ENCODE results near the gene KLF17. TPM values are rescaled to one million over a fixed set of nuclear protein-coding genes. Genes with fewer than 3 reads are reported as not detected.

Gene KLF17
- total and polyA plus RNA-seq, 2 experiments from 2014 or later, result not detected

DNA sequence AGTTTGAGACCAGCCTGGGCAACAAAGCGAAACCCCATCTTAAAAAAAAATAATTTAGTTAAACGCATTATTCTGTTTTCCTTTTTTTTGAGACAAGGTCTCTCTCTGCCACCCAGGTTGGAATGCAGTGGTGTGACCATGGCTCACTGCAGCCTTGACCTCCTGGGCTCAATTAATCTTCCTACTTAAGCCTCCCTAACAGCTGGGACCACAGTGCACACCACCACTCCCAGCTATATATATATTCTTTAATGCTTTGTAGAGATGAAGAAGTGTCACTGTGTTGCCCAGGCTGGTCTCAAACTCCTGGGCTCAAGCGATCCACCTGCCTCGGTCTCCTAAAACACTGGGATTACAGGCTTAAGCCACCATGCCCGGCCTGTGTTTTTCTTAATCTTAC is 7.7 kb upstream of the KLF17 start:
- Mint-ChIP-seq H3K4me3 (no peak overlapping the region), H3K36me3 (ENCODE audit: low read depth) (no peaks in the 10 kb centered on the region), H3K27ac (no peak overlapping the region), H3K9me3 (no peaks in the 10 kb centered on the region), H3K27me3 (ENCODE audit: insufficient read depth, low read depth, poor library complexity) (peaks cover 3% of the 10 kb centered on the region), H3K4me1 (peaks cover 12% of the 10 kb centered on the region)
- H3K4me3 ChIP-seq, result no peak overlapping the region
- no peak overlapping the region for H3K27ac ChIP-seq (ENCODE audit: low read depth)
- no peaks in the 10 kb centered on the region for H3K9me2 ChIP-seq (ENCODE audit: insufficient read depth)
- no peak overlapping the region for H2AFZ ChIP-seq
- H3K27me3 ChIP-seq (ENCODE audit: insufficient read depth), result no peaks in the 10 kb centered on the region
- no peaks in the 10 kb centered on the region for H3K79me2 ChIP-seq (replicated peaks; ENCODE audit: insufficient read depth)
- no peaks in the 10 kb centered on the region for H3K36me3 ChIP-seq (ENCODE audit: insufficient read depth)
- no peaks in the 10 kb centered on the region for H3F3A ChIP-seq (replicated peaks; ENCODE audit: low read depth)
- no peak overlapping the region for H3K4me2 ChIP-seq
- TF ChIP-seq JUNB (IDR thresholded peaks at IDR 0.05; ENCODE audit: unreplicated experiment) (no peak), POLR2AphosphoS5 (IDR thresholded peaks at IDR 0.05; ENCODE audit: low read depth) (no peak), STAT1 (IDR thresholded peaks at IDR 0.05; ENCODE audit: unreplicated experiment) (no peak), CTCF (conservative IDR thresholded peaks at IDR 0.05; ENCODE audit: low read depth in 2 of 2) (no peak), ZNF114 (CRISPR knock-in tag; IDR thresholded peaks at IDR 0.05) (no peak), ZNF331 (CRISPR knock-in tag; IDR thresholded peaks at IDR 0.05; ENCODE audit: low read depth) (no peak)
- TF ChIP-seq, protein P1, sequence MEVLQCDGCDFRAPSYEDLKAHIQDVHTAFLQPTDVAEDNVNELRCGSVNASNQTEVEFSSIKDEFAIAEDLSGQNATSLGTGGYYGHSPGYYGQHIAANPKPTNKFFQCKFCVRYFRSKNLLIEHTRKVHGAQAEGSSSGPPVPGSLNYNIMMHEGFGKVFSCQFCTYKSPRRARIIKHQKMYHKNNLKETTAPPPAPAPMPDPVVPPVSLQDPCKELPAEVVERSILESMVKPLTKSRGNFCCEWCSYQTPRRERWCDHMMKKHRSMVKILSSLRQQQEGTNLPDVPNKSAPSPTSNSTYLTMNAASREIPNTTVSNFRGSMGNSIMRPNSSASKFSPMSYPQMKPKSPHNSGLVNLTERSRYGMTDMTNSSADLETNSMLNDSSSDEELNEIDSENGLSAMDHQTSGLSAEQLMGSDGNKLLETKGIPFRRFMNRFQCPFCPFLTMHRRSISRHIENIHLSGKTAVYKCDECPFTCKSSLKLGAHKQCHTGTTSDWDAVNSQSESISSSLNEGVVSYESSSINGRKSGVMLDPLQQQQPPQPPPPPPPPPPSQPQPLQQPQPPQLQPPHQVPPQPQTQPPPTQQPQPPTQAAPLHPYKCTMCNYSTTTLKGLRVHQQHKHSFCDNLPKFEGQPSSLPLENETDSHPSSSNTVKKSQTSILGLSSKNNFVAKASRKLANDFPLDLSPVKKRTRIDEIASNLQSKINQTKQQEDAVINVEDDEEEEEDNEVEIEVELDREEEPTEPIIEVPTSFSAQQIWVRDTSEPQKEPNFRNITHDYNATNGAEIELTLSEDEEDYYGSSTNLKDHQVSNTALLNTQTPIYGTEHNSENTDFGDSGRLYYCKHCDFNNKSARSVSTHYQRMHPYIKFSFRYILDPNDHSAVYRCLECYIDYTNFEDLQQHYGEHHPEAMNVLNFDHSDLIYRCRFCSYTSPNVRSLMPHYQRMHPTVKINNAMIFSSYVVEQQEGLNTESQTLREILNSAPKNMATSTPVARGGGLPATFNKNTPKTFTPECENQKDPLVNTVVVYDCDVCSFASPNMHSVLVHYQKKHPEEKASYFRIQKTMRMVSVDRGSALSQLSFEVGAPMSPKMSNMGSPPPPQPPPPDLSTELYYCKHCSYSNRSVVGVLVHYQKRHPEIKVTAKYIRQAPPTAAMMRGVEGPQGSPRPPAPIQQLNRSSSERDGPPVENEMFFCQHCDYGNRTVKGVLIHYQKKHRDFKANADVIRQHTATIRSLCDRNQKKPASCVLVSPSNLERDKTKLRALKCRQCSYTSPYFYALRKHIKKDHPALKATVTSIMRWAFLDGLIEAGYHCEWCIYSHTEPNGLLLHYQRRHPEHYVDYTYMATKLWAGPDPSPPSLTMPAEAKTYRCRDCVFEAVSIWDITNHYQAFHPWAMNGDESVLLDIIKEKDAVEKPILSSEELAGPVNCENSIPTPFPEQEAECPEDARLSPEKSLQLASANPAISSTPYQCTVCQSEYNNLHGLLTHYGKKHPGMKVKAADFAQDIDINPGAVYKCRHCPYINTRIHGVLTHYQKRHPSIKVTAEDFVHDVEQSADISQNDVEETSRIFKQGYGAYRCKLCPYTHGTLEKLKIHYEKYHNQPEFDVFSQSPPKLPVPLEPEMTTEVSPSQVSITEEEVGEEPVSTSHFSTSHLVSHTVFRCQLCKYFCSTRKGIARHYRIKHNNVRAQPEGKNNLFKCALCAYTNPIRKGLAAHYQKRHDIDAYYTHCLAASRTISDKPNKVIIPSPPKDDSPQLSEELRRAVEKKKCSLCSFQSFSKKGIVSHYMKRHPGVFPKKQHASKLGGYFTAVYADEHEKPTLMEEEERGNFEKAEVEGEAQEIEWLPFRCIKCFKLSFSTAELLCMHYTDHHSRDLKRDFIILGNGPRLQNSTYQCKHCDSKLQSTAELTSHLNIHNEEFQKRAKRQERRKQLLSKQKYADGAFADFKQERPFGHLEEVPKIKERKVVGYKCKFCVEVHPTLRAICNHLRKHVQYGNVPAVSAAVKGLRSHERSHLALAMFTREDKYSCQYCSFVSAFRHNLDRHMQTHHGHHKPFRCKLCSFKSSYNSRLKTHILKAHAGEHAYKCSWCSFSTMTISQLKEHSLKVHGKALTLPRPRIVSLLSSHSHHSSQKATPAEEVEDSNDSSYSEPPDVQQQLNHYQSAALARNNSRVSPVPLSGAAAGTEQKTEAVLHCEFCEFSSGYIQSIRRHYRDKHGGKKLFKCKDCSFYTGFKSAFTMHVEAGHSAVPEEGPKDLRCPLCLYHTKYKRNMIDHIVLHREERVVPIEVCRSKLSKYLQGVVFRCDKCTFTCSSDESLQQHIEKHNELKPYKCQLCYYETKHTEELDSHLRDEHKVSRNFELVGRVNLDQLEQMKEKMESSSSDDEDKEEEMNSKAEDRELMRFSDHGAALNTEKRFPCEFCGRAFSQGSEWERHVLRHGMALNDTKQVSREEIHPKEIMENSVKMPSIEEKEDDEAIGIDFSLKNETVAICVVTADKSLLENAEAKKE (CRISPR knock-in tag; IDR thresholded peaks at IDR 0.05), result no peak
- no peaks in the 10 kb centered on the region; the same call in 1 of the 2 replicates for H4K20me1 ChIP-seq (replicated peaks; ENCODE audit: insufficient read depth)
- no peak for ATAC-seq
- peaks cover 10% of the 10 kb centered on the region for H3K4me1 ChIP-seq (ENCODE audit: insufficient read depth)
- no peak for DNase-seq (ENCODE audit: low spot score)

Measured in GM23338 (cell line).